Fibroblast of lung (primary cell): Measurements from ENCODE around the gene FGGY. TPM values are rescaled to one million over a fixed set of nuclear protein-coding genes. Genes with fewer than 3 reads are reported as not detected.

Source experiments
- DNase-seq, 2 donors: peaks; one replicate each; pipeline versions ENCODE4 v3.0.0 to v3.0.0-alpha.2; 2010; ENCODE audit warnings: low read depth in 2 of 2
- H2AFZ ChIP-seq: 2 replicates; pipeline ENCODE4 v1.5.1; 2012; ENCODE audit warnings: low read length, control low read depth, inconsistent platforms
- H3K27ac ChIP-seq: 2 replicates; pipeline ENCODE4 v1.5.1; 2011; ENCODE audit warnings: low read length, control low read depth; ENCODE audit not compliant: insufficient read depth
- H3K27me3 ChIP-seq: 2 replicates; pipeline ENCODE4 v1.5.1; 2011; ENCODE audit warnings: mild to moderate bottlenecking, low read length; ENCODE audit not compliant: control insufficient read depth, insufficient read depth
- H3K36me3 ChIP-seq: 2 replicates; pipeline ENCODE4 v1.5.1; 2011; ENCODE audit warnings: low read length; ENCODE audit not compliant: control insufficient read depth, insufficient read depth
- H3K4me1 ChIP-seq: 2 replicates; pipeline ENCODE4 v1.5.1; 2011; ENCODE audit warnings: low read length; ENCODE audit not compliant: control insufficient read depth, insufficient read depth; ENCODE audit errors: extremely low read depth
- H3K4me2 ChIP-seq: 2 replicates; pipeline ENCODE4 v1.5.1; 2011; ENCODE audit warnings: low read length, control low read depth; ENCODE audit not compliant: insufficient read depth; ENCODE audit errors: extremely low read depth
- H3K4me3 ChIP-seq, 4 experiments: fragments of 200-600 bp in 1 of 4; sonication (generic) in 1 of 4; replicated peaks in 1 of 4; 2 replicates each; pipeline ENCODE4 v1.5.1; 2011 to 2016; ENCODE audit warnings: low read length in 4 of 4, low read depth in 3 of 4, mild to moderate bottlenecking in 3 of 4, control low read depth in 2 of 4, inconsistent platforms in 1 of 4, mixed read lengths in 1 of 4; ENCODE audit not compliant: insufficient read depth in 1 of 4; ENCODE audit errors: control extremely low read depth in 1 of 4
- H3K79me2 ChIP-seq: 2 replicates; pipeline ENCODE4 v1.5.1; 2012; ENCODE audit warnings: mild to moderate bottlenecking, low read length, inconsistent platforms; ENCODE audit not compliant: control insufficient read depth, insufficient read depth
- H3K9ac ChIP-seq: 2 replicates; pipeline ENCODE4 v1.5.1; 2011; ENCODE audit warnings: mild to moderate bottlenecking, low read length, control low read depth; ENCODE audit not compliant: insufficient read depth
- H3K9me3 ChIP-seq: 2 replicates; pipeline ENCODE4 v1.5.1; 2012; ENCODE audit warnings: low read depth, low read length; ENCODE audit not compliant: control insufficient read depth, insufficient read depth
- H4K20me1 ChIP-seq: 2 replicates; pipeline ENCODE4 v1.5.1; 2011; ENCODE audit warnings: low read length; ENCODE audit not compliant: control insufficient read depth, insufficient read depth; ENCODE audit errors: extremely low read depth
- CTCF ChIP-seq, 2 donors: IDR thresholded peaks in 1 of 2; conservative IDR thresholded peaks in 1 of 2; 1 replicate in 1 of 2; 2 replicates in 1 of 2; pipeline ENCODE4 v1.5.1; 2011 to 2012; ENCODE audit warnings: low read length in 2 of 2, control low read depth in 1 of 2, inconsistent platforms in 1 of 2, low read depth in 1 of 2, mild to moderate bottlenecking in 1 of 2
- EZH2 ChIP-seq: IDR thresholded peaks from 2 replicates; pipeline ENCODE4 v1.5.1; 2012; ENCODE audit warnings: low read length, control low read depth, mild to moderate bottlenecking; ENCODE audit errors: missing control alignments
- polyA plus RNA-seq, 2 donors: library from polyadenylated mRNA; depleted of rRNA in 1 of 2; stranded (reverse) in 1 of 2; unstranded in 1 of 2; fragments of >200 nt; gene quantifications; 2 replicates each; pipeline ENCODE4 v1.2.1, GENCODE V29; 2011 to 2012; ENCODE audit warnings: missing spikeins in 1 of 2
- total RNA-seq: library from RNA; depleted of rRNA; stranded (reverse); fragments of >200 nt; gene quantifications from 2 replicates; pipeline ENCODE4 v1.2.1, GENCODE V29; 2014

FGGY gene
- total and polyA plus RNA-seq, 2 donors (not counting 1 experiment from before 2014, with no cell fraction given), result 9.5 to 32.4 TPM

- Histone ChIP-seq H3K27ac (no peak overlapping the region), H4K20me1 (no peaks in the 10 kb centered on the region), H3K4me2 (no peak overlapping the region), H3K9me3 (no peaks in the 10 kb centered on the region), H3K4me1 (peaks cover 5% of the 10 kb centered on the region), H3K27me3 (no peaks in the 10 kb centered on the region), H3K4me3 (no peak overlapping the region), H3K79me2 (no peaks in the 10 kb centered on the region), H2AFZ (no peak overlapping the region), H3K36me3 (no peaks in the 10 kb centered on the region), H3K9ac (no peak overlapping the region)
- DNase-seq, result no peak
- no peak for TF ChIP-seq EZH2
Observed at GRCh38 chr1:59485171-59485570, 188.3 kb downstream of the FGGY start.

GRCh38 chr1:59485949-59486348 is 189.1 kb downstream of the FGGY start:
- no peaks in the 10 kb centered on the region for H3K36me3 ChIP-seq
- peaks cover 5% of the 10 kb centered on the region for H3K4me1 ChIP-seq
- H3K4me2 ChIP-seq, result no peak overlapping the region
- H2AFZ ChIP-seq, result no peak overlapping the region
- H3K4me3 ChIP-seq, result no peak overlapping the region
- no peak overlapping the region for H3K27ac ChIP-seq
- H3K9ac ChIP-seq, result no peak overlapping the region
- no peak for TF ChIP-seq CTCF (conservative IDR thresholded peaks at IDR 0.05 in 1 of 2, IDR thresholded peaks at IDR 0.05 in 1 of 2; ENCODE audit: low read depth in 1 of 2, low read length in 2 of 2)
- no peak for TF ChIP-seq EZH2
- no peaks in the 10 kb centered on the region for H3K27me3 ChIP-seq
- H3K9me3 ChIP-seq, result no peaks in the 10 kb centered on the region
- H3K79me2 ChIP-seq, result no peaks in the 10 kb centered on the region
- DNase-seq, result no peak
- no peaks in the 10 kb centered on the region for H4K20me1 ChIP-seq

- H3K4me3 ChIP-seq, result no peak overlapping the region
- no peaks in the 10 kb centered on the region for H4K20me1 ChIP-seq
- no peaks in the 10 kb centered on the region for H3K79me2 ChIP-seq
- H3K27ac ChIP-seq, result no peak overlapping the region
- TF ChIP-seq CTCF (conservative IDR thresholded peaks at IDR 0.05 in 1 of 2, IDR thresholded peaks at IDR 0.05 in 1 of 2; ENCODE audit: low read depth in 1 of 2, low read length in 2 of 2), result no peak
- no peak for TF ChIP-seq EZH2
- no peaks in the 10 kb centered on the region for H3K27me3 ChIP-seq
- no peak overlapping the region for H3K9ac ChIP-seq
- H3K4me2 ChIP-seq, result no peak overlapping the region
- DNase-seq, result peak in 1 of 2 donors; percentile 65
- H2AFZ ChIP-seq, result no peak overlapping the region
- H3K36me3 ChIP-seq, result no peaks in the 10 kb centered on the region
- no peaks in the 10 kb centered on the region for H3K9me3 ChIP-seq
- peaks cover 5% of the 10 kb centered on the region for H3K4me1 ChIP-seq
Observed at GRCh38 chr1:59486615-59487014, 189.7 kb downstream of the FGGY start.
